Loucy (cell line): ENCODE measurements around the gene ETS2.

Experiments
- CTCF ChIP-seq: fragments of 200-600 bp; sonication (generic); conservative IDR thresholded peaks from 2 replicates; pipeline ENCODE4 v1.5.1; 2014; ENCODE audit warnings: mild to moderate bottlenecking, antibody characterized with exemption, low read length
- EZH2phosphoT487 ChIP-seq: fragments of 200-600 bp; IDR thresholded peaks from 2 replicates; pipeline ENCODE4 v1.6.1; 2018; ENCODE audit warnings: antibody characterized with exemption, mild to moderate bottlenecking, moderate library complexity, borderline replicate concordance

GRCh38 chr21:38777531-38777930, 28.2 kb upstream of the ETS2 start:
- no peak for TF ChIP-seq CTCF
- TF ChIP-seq EZH2phosphoT487, result no peak
